ENCODE measurements around the gene FBXO24. TPM values are rescaled to one million over a fixed set of nuclear protein-coding genes. Genes with fewer than 3 reads are reported as not detected.
"Not testable (repeated sequence)": the region's sequence is repeated elsewhere in the genome, so short reads cannot be mapped to it uniquely, and the experiment has no call there.

Gene FBXO24
- total RNA-seq, 6 donors from 2014 or later, result 0.63 to 4.2 (median 0.77) TPM; not detected in 3

GRCh38 chr7:100545360-100546128 is 40.6 kb upstream of the FBXO24 start:
- peaks cover 45 to 62% (median 59%) of the 10 kb centered on the region in 4 donors for H3K4me1 ChIP-seq
- peak overlapping the region; percentile 81 to 90 (median 87) for H3K27ac ChIP-seq
- DNase-seq (peak in 1 of 2 donors; percentile 72), ATAC-seq (ENCODE audit: low FRiP score in 2 of 2) (peak; percentile 78 to 84)
- no peaks in the 10 kb centered on the region for H3K9me3 ChIP-seq
- H3K4me3 ChIP-seq, result no peak overlapping the region
- 30 to 46% methylated on average over 1 to 3 of the region's 3 CpGs for WGBS, 2 donors
- no peaks in the 10 kb centered on the region for H3K36me3 ChIP-seq
- no peaks in the 10 kb centered on the region for H3K27me3 ChIP-seq
- TF ChIP-seq POLR2AphosphoS5 (IDR thresholded peaks at IDR 0.05), result no peak
- peak in 1 of 6 experiments; percentile 38 for TF ChIP-seq CTCF (IDR thresholded peaks at IDR 0.05)

- Histone ChIP-seq H3K27me3 (no peaks in the 10 kb centered on the region), H3K9me3 (no peaks in the 10 kb centered on the region), H3K4me1 (peaks cover 45 to 58% (median 56%) of the 10 kb centered on the region in 4 donors), H3K36me3 (peaks cover 0 to 3% (median 1%) of the 10 kb centered on the region in 4 donors), H3K4me3 (no peak overlapping the region), H3K27ac (peak overlapping the region; percentile 81 to 90 (median 87))
- TF ChIP-seq POLR2A (IDR thresholded peaks at IDR 0.05) (no peak), CTCF (IDR thresholded peaks at IDR 0.05) (no peak), POLR2AphosphoS5 (IDR thresholded peaks at IDR 0.05) (no peak)
- ATAC-seq (ENCODE audit: low FRiP score in 2 of 2) (peak in 1 of 2 donors; percentile 35), DNase-seq (no peak)
- 36 to 39% methylated on average over 10 of the region's 10 CpGs for WGBS, 2 donors
Observed at GRCh38 chr7:100546129-100546925, 39.8 kb upstream of the FBXO24 start.

GRCh38 chr7:100546926-100547800 is 39.0 kb upstream of the FBXO24 start:
- TF ChIP-seq POLR2A (IDR thresholded peaks at IDR 0.05), result no peak
- TF ChIP-seq EP300 (IDR thresholded peaks at IDR 0.05), result no peak
- no peak for TF ChIP-seq CTCF (IDR thresholded peaks at IDR 0.05)
- TF ChIP-seq POLR2AphosphoS5 (IDR thresholded peaks at IDR 0.05), result no peak
- H3K27me3 ChIP-seq, result no peaks in the 10 kb centered on the region
- ATAC-seq (ENCODE audit: low FRiP score in 2 of 2) (no peak), DNase-seq (peak in 1 of 2 donors; percentile 68)
- 65% methylated on average over 9 of the region's 9 CpGs for WGBS, 2 donors
- peak overlapping the region; percentile 81 to 90 (median 87) for H3K27ac ChIP-seq
- H3K9me3 ChIP-seq, result no peaks in the 10 kb centered on the region
- H3K4me3 ChIP-seq, result no peak overlapping the region
- H3K36me3 ChIP-seq, result peaks cover 0 to 10% (median 3%) of the 10 kb centered on the region in 4 donors
- peaks cover 45 to 58% (median 56%) of the 10 kb centered on the region in 4 donors for H3K4me1 ChIP-seq

- TF ChIP-seq EP300 (IDR thresholded peaks at IDR 0.05), result no peak
- peak; percentile 22 to 41 for TF ChIP-seq POLR2AphosphoS5 (IDR thresholded peaks at IDR 0.05)
- TF ChIP-seq CTCF (IDR thresholded peaks at IDR 0.05), result peak in 3 of 6 experiments; percentile 10 to 22 (median 19)
- no peak for TF ChIP-seq POLR2A (IDR thresholded peaks at IDR 0.05)
- H3K27me3 ChIP-seq, result no peaks in the 10 kb centered on the region
- H3K27ac ChIP-seq, result peak overlapping the region; percentile 81 to 90 (median 87)
- H3K36me3 ChIP-seq, result peaks cover 0 to 17% (median 6%) of the 10 kb centered on the region in 4 donors
- no peaks in the 10 kb centered on the region for H3K9me3 ChIP-seq
- DNase-seq (peak in 1 of 2 donors; percentile 68), ATAC-seq (ENCODE audit: low FRiP score in 2 of 2) (no peak)
- 13 to 26% methylated on average over 2 of the region's 2 CpGs for WGBS, 2 donors
- peaks cover 45 to 58% (median 54%) of the 10 kb centered on the region in 4 donors for H3K4me1 ChIP-seq
- no peak overlapping the region for H3K4me3 ChIP-seq
Observed at GRCh38 chr7:100547872-100548271, 38.3 kb upstream of the FBXO24 start.

GRCh38 chr7:100548446-100548845 is 37.7 kb upstream of the FBXO24 start:
- ATAC-seq (ENCODE audit: low FRiP score in 2 of 2); H3K9me3 ChIP-seq; DNase-seq; H3K4me3 ChIP-seq; H3K27me3 ChIP-seq: not testable (repeated sequence)
- peak overlapping the region; percentile 81 to 90 (median 87) for H3K27ac ChIP-seq
- peaks cover 45 to 58% (median 53%) of the 10 kb centered on the region in 4 donors for H3K4me1 ChIP-seq
- 66 to 89% methylated on average over 5 of the region's 5 CpGs for WGBS, 2 donors
- peaks cover 0 to 21% (median 12%) of the 10 kb centered on the region in 4 donors for H3K36me3 ChIP-seq

All from upper lobe of left lung (tissue), 6 donors.